ENCODE data around the gene C2orf72. TPM values are rescaled to one million over a fixed set of nuclear protein-coding genes. Genes with fewer than 3 reads are reported as not detected.

Gene C2orf72
- total and polyA plus RNA-seq, 2 of the 13 experiments (the other 11 are each of a cell fraction or from before 2014, with no cell fraction given) = 147 to 203 TPM

DNA sequence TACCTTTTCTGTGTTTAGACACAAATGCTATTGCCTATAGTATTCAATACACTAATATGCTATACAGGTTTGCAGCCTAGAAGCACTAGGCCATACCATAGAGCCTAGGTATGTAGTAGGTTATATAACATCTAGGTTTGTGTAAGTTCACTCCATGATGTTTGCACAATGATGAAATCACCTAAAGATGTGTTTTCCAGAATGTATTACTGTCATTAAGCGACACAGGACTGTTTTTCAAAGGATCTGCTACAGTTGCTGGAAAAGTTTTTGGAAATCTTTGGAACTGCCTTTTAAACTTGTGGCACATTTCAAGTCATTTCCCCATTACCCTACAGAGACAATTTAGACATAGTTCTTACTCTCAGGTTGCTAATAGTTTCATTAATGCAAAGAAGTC, 28.6 kb downstream of the C2orf72 start:
- H3K9me3 ChIP-seq (ENCODE audit: low read length) = no peaks in the 10 kb centered on the region
- peaks cover 26 to 83% of the 10 kb centered on the region in 2 experiments for H3K36me3 ChIP-seq (replicated peaks in 1 of 2; ENCODE audit: control insufficient read depth in 1 of 2, insufficient read depth in 2 of 2, low read length in 2 of 2)
- H3K27me3 ChIP-seq (ENCODE audit: control insufficient read depth in 1 of 2, insufficient read depth in 2 of 2, low read length in 2 of 2) = no peaks in the 10 kb centered on the region
- ATAC-seq = peak; percentile 84
- intact Hi-C loops (cut with micrococcal nuclease; ENCODE audit: unreplicated experiment) (no loop called here), in situ Hi-C loops (cut with HindIII; ENCODE audit: extremely low pct_ligation_motif_present, low pct_unique_long_range_greater_than_20kb) (no loop called here)
- BruUV-seq (replicated peaks) = no TSS peak
- H2AFZ ChIP-seq (ENCODE audit: low read length) = no peak overlapping the region
- peak; percentile 80 for DNase-seq (ENCODE audit: low spot score)
- no peaks in the 10 kb centered on the region for H4K20me1 ChIP-seq (ENCODE audit: insufficient read depth, low read length)
- H3K79me2 ChIP-seq (ENCODE audit: insufficient read depth, low read length) = peaks cover 19% of the 10 kb centered on the region
- ChIA-PET POLR2A (interaction anchor here (1.5 kb wide), 1 partner anchor 16 kb away, joined by 5 read pairs; no protein-coding TSS in a partner anchor), CTCF (ENCODE audit: low intra/inter-chr PET ratio, low total read pairs) (interaction anchor here (1.1 kb wide), 1 partner anchor 13 kb away, joined by 4 read pairs; no protein-coding TSS in a partner anchor)
- 0 out of 2 replicates have a peak overlapping the region, but pooled peaks have one; percentile 1 for H3K4me2 ChIP-seq (ENCODE audit: low read depth, low read length)
- peak; percentile 44 for FAIRE-seq
- H3K9ac ChIP-seq (ENCODE audit: insufficient read depth, low read depth, low read length) = no peak overlapping the region
- 37% methylated on average over 1 of the region's 1 CpG for WGBS (ENCODE audit: low lambda C conversion rate)
- no peak overlapping the region for H3K4me3 ChIP-seq (replicated peaks in 1 of 3; ENCODE audit: insufficient read depth in 1 of 3, low read depth in 2 of 3, low read length in 3 of 3)
- H3K4me1 ChIP-seq (ENCODE audit: insufficient read depth, low read length) = peaks cover 41% of the 10 kb centered on the region
- peak overlapping the region; percentile 22 for H3K27ac ChIP-seq (ENCODE audit: extremely low read length, insufficient read depth, low read length)
- TF ChIP-seq, protein P1, sequence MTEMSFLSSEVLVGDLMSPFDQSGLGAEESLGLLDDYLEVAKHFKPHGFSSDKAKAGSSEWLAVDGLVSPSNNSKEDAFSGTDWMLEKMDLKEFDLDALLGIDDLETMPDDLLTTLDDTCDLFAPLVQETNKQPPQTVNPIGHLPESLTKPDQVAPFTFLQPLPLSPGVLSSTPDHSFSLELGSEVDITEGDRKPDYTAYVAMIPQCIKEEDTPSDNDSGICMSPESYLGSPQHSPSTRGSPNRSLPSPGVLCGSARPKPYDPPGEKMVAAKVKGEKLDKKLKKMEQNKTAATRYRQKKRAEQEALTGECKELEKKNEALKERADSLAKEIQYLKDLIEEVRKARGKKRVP (CRISPR knock-in tag; IDR thresholded peaks at IDR 0.05) = peak in 1 of 2 experiments; percentile 94; a peak in 2 of 4 replicates
- TF ChIP-seq, protein P2, sequence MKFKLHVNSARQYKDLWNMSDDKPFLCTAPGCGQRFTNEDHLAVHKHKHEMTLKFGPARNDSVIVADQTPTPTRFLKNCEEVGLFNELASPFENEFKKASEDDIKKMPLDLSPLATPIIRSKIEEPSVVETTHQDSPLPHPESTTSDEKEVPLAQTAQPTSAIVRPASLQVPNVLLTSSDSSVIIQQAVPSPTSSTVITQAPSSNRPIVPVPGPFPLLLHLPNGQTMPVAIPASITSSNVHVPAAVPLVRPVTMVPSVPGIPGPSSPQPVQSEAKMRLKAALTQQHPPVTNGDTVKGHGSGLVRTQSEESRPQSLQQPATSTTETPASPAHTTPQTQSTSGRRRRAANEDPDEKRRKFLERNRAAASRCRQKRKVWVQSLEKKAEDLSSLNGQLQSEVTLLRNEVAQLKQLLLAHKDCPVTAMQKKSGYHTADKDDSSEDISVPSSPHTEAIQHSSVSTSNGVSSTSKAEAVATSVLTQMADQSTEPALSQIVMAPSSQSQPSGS (CRISPR knock-in tag; IDR thresholded peaks at IDR 0.05) = peak; percentile 92
- TF ChIP-seq MIER3 (CRISPR knock-in tag; IDR thresholded peaks at IDR 0.05; ENCODE audit: borderline replicate concordance) = peak; percentile 74; the same call in 1 of the 2 replicates
- TF ChIP-seq HNF4A (CRISPR knock-in tag; IDR thresholded peaks at IDR 0.05) = peak; percentile 25; the same call in 1 of the 2 replicates
- peak; percentile 88 for TF ChIP-seq JUND (CRISPR knock-in tag; IDR thresholded peaks at IDR 0.05)
- TF ChIP-seq SRF (IDR thresholded peaks at IDR 0.05; ENCODE audit: low read depth, low read length) = no peak
- TF ChIP-seq FOXA3 (CRISPR knock-in tag; IDR thresholded peaks at IDR 0.05) = peak; percentile 94
- TF ChIP-seq ZNF761 (CRISPR knock-in tag; conservative IDR thresholded peaks at IDR 0.05) = no peak
- no peak for TF ChIP-seq CREB1 (IDR thresholded peaks at IDR 0.05)
- 0 out of 2 replicates have a peak, but pooled peaks have one; percentile 31 for TF ChIP-seq CREB1 (CRISPR knock-in tag; IDR thresholded peaks at IDR 0.05)
- TF ChIP-seq, protein P3, sequence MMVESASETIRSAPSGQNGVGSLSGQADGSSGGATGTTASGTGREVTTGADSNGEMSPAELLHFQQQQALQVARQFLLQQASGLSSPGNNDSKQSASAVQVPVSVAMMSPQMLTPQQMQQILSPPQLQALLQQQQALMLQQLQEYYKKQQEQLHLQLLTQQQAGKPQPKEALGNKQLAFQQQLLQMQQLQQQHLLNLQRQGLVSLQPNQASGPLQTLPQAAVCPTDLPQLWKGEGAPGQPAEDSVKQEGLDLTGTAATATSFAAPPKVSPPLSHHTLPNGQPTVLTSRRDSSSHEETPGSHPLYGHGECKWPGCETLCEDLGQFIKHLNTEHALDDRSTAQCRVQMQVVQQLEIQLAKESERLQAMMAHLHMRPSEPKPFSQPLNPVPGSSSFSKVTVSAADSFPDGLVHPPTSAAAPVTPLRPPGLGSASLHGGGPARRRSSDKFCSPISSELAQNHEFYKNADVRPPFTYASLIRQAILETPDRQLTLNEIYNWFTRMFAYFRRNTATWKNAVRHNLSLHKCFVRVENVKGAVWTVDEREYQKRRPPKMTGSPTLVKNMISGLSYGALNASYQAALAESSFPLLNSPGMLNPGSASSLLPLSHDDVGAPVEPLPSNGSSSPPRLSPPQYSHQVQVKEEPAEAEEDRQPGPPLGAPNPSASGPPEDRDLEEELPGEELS (CRISPR knock-in tag; IDR thresholded peaks at IDR 0.05) = 0 out of 2 replicates have a peak, but pooled peaks have one; percentile 45
- TF ChIP-seq, protein P4, sequence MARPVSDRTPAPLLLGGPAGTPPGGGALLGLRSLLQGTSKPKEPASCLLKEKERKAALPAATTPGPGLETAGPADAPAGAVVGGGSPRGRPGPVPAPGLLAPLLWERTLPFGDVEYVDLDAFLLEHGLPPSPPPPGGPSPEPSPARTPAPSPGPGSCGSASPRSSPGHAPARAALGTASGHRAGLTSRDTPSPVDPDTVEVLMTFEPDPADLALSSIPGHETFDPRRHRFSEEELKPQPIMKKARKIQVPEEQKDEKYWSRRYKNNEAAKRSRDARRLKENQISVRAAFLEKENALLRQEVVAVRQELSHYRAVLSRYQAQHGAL (CRISPR knock-in tag; IDR thresholded peaks at IDR 0.05; ENCODE audit: not compliant biosample characterization) = no peak
- peak; percentile 55; the same call in 1 of the 2 replicates for TF ChIP-seq FOXJ3 (CRISPR knock-in tag; IDR thresholded peaks at IDR 0.05; ENCODE audit: borderline replicate concordance)
- peak; percentile 73; the same call in 1 of the 2 replicates for TF ChIP-seq ZNF614 (CRISPR knock-in tag; IDR thresholded peaks at IDR 0.05; ENCODE audit: borderline replicate concordance)
- TF ChIP-seq HHEX (CRISPR knock-in tag; IDR thresholded peaks at IDR 0.05) = 0 out of 2 replicates have a peak, but pooled peaks have one; percentile 37
- peak; percentile 97 for TF ChIP-seq ZNF335 (CRISPR knock-in tag; IDR thresholded peaks at IDR 0.05)
- TF ChIP-seq DNMT3B (CRISPR knock-in tag; conservative IDR thresholded peaks at IDR 0.05) = 0 out of 2 replicates have a peak, but pooled peaks have one; percentile 48
- no peak for TF ChIP-seq ZNF317 (CRISPR knock-in tag; IDR thresholded peaks at IDR 0.05)
- TF ChIP-seq IRF2 (CRISPR knock-in tag; IDR thresholded peaks at IDR 0.05) = 0 out of 2 replicates have a peak, but pooled peaks have one; percentile 18

Measured in HepG2 (cell line).